Brain microvascular endothelial cell (primary cell): ENCODE results near the gene LMX1B.
"Not testable (repeated sequence)": the region's sequence is repeated elsewhere in the genome, so short reads cannot be mapped to it uniquely, and the experiment has no call there.

Experiments
- DNase-seq: peaks from one replicate; pipeline ENCODE4 v3.0.0-alpha.2; 2020
- H3K27ac ChIP-seq: fragments of 250-450 bp; sonication (Bioruptor Pico); 2 replicates; pipeline ENCODE4 v1.5.1; 2020; ENCODE audit warnings: mild to moderate bottlenecking, moderate library complexity
- H3K27me3 ChIP-seq: fragments of 250-450 bp; sonication (Bioruptor Pico); replicated peaks from 2 replicates; pipeline ENCODE4 v1.5.1; 2020; ENCODE audit warnings: mild to moderate bottlenecking
- H3K36me3 ChIP-seq: fragments of 250-450 bp; sonication (Bioruptor Pico); replicated peaks from 2 replicates; pipeline ENCODE4 v1.5.1; 2020; ENCODE audit warnings: mild to moderate bottlenecking
- H3K4me3 ChIP-seq: 2 replicates; pipeline ENCODE4 v1.5.1; 2011; ENCODE audit warnings: low read depth, mild to moderate bottlenecking, control low read depth, low read length, moderate library complexity
- in situ Hi-C: cut with HindIII; loops from 2 replicates; pipeline ENCODE4 v1.10.0; 2017; ENCODE audit warnings: low sequenced_read_pairs, low pct_ligation_motif_present
- TF ChIP-seq, protein P1 (sequence below): IDR thresholded peaks from 2 replicates; pipeline ENCODE4 v1.5.1; 2011; ENCODE audit warnings: low read depth, mild to moderate bottlenecking, moderate library complexity, low read length, control low read depth, inconsistent platforms; ENCODE audit errors: missing control alignments

LMX1B gene

DNA sequence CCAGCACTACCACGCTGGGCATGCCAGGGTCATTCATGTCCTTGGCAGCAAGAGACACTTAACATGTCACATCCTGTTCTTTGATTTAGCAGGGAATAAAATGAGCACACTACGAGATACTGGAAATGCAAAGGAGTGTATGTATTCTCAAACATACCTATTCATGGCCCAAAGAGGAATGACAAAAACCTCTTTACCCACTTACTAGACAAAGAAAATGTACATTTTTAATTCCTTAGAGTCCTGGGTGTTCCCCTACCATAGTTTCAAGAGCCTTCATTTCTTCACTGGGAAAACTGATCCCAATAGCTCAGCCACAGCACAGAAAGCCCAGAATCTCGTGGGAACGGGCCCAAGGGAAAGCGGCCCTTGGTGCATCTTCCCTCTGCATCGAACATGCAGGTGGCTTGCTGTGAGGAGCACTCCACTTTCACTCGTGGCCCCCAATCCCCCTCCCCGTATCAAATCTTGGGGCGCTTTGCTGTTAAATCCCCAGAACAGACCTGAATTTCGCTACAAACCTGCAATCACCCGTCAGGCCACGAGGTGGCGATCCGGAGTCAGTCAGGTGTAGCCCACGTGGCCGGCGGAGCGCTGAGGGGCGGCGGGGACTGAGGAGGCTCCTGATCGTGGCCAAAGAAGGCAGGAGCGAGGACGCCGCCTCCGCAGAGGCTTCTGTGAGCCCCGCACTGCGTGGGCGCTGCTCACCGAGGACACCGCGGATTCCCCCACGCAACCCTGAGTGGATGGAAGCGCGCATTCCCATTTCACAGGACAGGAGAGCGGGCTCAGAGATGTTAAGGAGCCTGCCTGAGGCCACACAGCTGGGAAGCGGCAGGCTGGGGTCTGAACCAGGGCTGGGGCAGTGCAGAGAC lies 91.4 kb downstream of the LMX1B start:
- Histone ChIP-seq H3K27me3 (peaks cover 1% of the 10 kb centered on the region), H3K36me3 (no peaks in the 10 kb centered on the region), H3K4me3 (no peak overlapping the region), H3K27ac (no peak overlapping the region)
- DNase-seq, result peak; percentile 59
- in situ Hi-C loops, result no loop called here
- TF ChIP-seq, protein P1, sequence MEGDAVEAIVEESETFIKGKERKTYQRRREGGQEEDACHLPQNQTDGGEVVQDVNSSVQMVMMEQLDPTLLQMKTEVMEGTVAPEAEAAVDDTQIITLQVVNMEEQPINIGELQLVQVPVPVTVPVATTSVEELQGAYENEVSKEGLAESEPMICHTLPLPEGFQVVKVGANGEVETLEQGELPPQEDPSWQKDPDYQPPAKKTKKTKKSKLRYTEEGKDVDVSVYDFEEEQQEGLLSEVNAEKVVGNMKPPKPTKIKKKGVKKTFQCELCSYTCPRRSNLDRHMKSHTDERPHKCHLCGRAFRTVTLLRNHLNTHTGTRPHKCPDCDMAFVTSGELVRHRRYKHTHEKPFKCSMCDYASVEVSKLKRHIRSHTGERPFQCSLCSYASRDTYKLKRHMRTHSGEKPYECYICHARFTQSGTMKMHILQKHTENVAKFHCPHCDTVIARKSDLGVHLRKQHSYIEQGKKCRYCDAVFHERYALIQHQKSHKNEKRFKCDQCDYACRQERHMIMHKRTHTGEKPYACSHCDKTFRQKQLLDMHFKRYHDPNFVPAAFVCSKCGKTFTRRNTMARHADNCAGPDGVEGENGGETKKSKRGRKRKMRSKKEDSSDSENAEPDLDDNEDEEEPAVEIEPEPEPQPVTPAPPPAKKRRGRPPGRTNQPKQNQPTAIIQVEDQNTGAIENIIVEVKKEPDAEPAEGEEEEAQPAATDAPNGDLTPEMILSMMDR, result peak; percentile 97

DNA sequence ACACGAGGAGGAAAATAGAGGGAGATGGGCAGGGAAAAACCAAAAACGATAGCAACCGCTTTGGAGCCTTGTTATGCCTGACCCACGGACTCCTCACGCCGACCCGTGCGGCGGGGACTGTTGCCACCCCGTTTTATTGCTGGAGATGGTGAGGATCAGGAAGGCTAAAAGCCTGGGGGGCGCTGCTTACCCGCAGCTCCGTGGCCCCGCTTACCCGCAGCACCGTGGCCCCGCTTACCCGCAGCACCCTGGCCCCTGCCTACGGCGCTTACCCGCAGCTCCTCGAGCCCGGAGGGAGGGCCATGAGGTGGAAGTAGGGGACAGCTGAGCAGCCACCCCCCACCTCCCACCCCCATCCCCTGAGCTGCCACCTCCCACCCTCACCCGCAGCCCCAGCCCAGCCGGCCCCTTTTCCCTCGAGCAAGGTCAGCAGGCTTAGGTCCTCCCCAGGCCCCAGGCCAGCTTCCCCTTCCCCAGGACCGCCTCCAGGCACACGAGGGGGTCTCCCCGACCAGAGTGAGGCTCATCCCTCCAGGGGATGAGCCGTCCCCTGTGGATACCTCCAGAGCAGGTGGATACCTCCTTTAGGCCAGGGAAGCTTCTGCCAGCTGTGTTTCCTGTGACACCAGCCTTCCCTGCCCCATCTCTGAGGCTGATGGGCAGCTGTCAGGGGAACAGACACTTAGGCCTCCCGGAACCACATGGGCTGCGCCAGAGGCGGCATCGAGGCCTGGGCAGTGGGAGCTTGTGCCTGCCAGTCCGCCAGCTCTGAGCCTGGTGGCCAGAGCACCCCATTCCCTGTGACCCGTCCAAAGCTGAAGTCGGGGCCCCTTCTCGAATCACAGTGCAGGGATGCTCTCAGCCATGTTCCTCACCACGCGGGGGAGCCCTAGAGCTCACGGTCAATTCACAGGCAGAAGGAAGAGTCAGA lies 92.3 kb downstream of the LMX1B start:
- Histone ChIP-seq H3K4me3 (no peak overlapping the region), H3K27me3 (peaks cover 1% of the 10 kb centered on the region), H3K27ac (no peak overlapping the region), H3K36me3 (no peaks in the 10 kb centered on the region)
- in situ Hi-C loops, result no loop called here
- peak; percentile 35 for DNase-seq
- TF ChIP-seq, protein P1, result peak; percentile 80

DNA sequence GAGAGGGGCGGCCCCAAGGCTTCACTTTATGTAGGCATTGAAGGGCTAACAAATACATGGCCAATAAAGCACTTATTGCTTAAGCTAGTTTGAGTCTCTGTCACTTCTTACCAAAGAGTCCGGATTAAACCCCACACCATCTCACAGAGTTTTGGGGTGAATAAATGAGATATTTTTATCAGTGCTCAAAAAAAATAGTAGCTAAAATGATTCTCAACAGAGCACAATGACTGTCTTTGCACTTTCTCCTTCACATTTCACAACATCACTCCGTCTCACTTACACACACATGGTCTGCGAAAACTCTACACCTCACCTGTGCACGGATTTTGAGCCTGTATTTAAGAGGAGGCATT lies 92.9 kb downstream of the LMX1B start:
- H3K4me3 ChIP-seq, result no peak overlapping the region
- H3K27me3 ChIP-seq, result peaks cover 1% of the 10 kb centered on the region
- in situ Hi-C loops, result no loop called here
- TF ChIP-seq, protein P1, result no peak
- DNase-seq, result no peak
- H3K27ac ChIP-seq, result no peak overlapping the region
- no peaks in the 10 kb centered on the region for H3K36me3 ChIP-seq

DNA sequence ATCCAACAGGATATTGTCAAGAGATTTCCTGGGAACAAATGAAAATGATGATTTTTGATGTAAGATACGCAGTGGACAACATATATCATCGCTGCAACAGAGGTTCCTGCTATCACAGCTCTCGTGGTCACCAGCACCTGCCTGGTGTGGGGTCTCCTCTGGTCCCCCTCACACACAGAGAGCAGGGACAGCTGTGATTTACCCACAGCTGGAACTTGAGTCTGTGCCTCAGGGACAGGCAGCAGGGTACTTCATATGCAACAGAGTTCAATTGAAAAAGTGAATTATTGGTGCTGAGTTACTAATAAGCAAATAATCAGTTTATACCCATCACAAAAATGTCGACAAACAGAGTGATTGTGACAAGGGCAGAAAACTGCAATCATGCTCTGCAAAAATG lies 93.4 kb downstream of the LMX1B start:
- in situ Hi-C loops, result no loop called here
- Histone ChIP-seq H3K27me3 (peaks cover under 1% of the 10 kb centered on the region), H3K4me3 (no peak overlapping the region), H3K27ac (no peak overlapping the region), H3K36me3 (no peaks in the 10 kb centered on the region)
- TF ChIP-seq, protein P1, result no peak
- DNase-seq, result no peak

DNA sequence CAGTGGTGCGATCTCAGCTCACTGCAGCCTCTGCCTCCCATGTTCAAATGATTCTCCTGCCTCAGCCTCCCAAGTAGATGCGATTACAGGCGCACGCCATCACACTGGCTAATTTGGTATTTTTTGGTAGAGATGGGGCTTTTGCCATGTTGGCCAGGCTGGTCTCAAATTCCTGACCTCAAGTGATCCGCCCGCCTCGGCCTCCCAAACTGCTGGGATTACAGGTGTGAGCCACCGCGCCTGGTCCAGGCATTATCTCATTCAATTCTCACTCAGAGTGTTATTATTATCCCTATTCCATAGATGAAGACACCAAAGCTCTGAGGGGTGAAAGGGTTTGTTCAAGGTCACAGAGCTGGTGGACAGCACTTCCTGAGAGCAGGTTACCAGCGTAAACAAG lies 94.0 kb downstream of the LMX1B start:
- H3K4me3 ChIP-seq, H3K36me3 ChIP-seq, DNase-seq, H3K27ac ChIP-seq, H3K27me3 ChIP-seq, in situ Hi-C loops: not testable (repeated sequence)

DNA sequence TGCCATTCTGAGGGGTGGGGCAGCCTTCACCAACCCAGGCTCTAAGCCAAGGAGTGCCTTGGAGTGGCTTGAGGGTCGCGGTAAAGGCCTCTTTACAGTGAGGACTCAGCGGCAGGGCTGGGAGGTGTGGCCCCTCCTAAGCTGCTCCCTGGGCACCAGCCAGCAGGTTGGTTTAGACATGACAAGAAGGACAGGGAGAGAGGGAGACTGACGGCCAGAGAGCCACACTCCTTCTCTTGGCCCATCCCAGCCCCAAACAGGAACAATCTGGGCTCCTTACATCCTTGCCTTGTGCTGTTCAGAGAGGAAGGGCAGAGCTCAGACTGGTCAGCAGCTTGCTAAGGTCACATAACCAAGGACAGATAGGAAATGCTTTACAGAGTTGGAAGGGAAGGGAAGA lies 94.5 kb downstream of the LMX1B start:
- no peak overlapping the region for H3K4me3 ChIP-seq
- TF ChIP-seq, protein P1, result no peak
- DNase-seq, result no peak
- H3K27me3 ChIP-seq, result no peaks in the 10 kb centered on the region
- H3K27ac ChIP-seq, result no peak overlapping the region
- in situ Hi-C loops, result no loop called here
- H3K36me3 ChIP-seq, result no peaks in the 10 kb centered on the region
